Thyroid gland (tissue), 4 donors: ENCODE data around the gene RDM1.

Source experiments
- CTCF ChIP-seq, 6 experiments: fragments of 200-600 bp in 3 of 6; fragments of 450-650 bp in 3 of 6; sonication (generic) in 3 of 6; IDR thresholded peaks; one replicate each; pipeline ENCODE4 v1.5.1; 2016 to 2019; ENCODE audit warnings: antibody characterized with exemption in 6 of 6, mild to moderate bottlenecking in 2 of 6, inconsistent platforms in 1 of 6, moderate library complexity in 1 of 6
- POLR2A ChIP-seq, 2 donors: fragments of 450-650 bp; IDR thresholded peaks; one replicate each; pipeline ENCODE4 v1.6.1; 2017; ENCODE audit warnings: antibody characterized with exemption in 2 of 2, mild to moderate bottlenecking in 2 of 2, moderate library complexity in 1 of 2

- no peak for TF ChIP-seq CTCF (IDR thresholded peaks at IDR 0.05)
- TF ChIP-seq POLR2A (IDR thresholded peaks at IDR 0.05) = no peak
These were observed 15.2 kb downstream of the RDM1 start for GRCh38 chr17:35915153-35915964.
